Measurements from ENCODE around the gene POLD3.

GRCh38 chr11:74633406-74634393 is 41.3 kb downstream of the POLD3 start:
- TF ChIP-seq GATA2 (IDR thresholded peaks at IDR 0.05; ENCODE audit: low read depth, low read length), result no peak
- no peak for TF ChIP-seq GATA3 (IDR thresholded peaks at IDR 0.05; ENCODE audit: low read depth, low read length)
